Airway epithelial cell (primary cell): ENCODE results near the gene UTP25. TPM values are rescaled to one million over a fixed set of nuclear protein-coding genes. Genes with fewer than 3 reads are reported as not detected.

Experiments
- total RNA-seq: library from RNA; depleted of rRNA; stranded (reverse); fragments of >200 nt; gene quantifications from 2 replicates; pipeline ENCODE4 v1.2.3, GENCODE V29; 2015

Gene UTP25, protein sequence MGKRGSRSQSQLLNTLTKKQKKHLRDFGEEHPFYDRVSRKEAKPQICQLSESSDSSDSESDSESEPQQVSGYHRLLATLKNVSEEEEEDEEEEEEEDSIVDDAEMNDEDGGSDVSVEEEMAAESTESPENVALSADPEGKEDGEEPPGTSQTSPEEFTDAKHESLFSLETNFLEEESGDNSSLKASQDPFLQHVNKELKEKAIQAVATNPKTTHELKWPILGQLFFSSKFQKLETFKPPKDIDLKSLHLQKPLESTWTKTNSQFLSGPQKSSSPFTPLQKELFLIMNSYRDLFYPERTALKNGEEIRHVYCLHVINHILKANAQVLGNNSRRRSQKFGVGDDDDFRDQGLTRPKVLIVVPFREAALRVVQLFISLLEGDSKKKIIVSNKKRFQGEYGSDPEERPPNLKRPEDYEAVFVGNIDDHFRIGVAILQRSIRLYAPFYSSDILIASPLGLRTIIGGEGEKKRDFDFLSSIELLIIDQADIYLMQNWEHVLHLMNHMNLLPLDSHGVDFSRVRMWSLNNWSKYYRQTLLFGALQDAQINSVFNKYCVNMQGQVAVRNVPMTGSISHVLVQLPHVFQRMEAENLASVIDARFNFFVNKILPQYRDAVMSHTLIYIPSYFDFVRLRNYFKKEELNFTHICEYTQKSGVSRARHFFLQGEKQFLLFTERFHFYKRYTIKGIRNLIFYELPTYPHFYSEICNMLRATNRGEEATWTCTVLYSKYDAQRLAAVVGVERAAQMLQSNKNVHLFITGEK
- total RNA-seq, result 3.1 and 4.9 TPM in 2 replicates

GRCh38 chr1:209827384-209828262, at the start of gene UTP25:
Gene UTP25 (plus strand): TSS chr1:209827972. CDS start chr1:209828064, 92 bp downstream.

DNA sequence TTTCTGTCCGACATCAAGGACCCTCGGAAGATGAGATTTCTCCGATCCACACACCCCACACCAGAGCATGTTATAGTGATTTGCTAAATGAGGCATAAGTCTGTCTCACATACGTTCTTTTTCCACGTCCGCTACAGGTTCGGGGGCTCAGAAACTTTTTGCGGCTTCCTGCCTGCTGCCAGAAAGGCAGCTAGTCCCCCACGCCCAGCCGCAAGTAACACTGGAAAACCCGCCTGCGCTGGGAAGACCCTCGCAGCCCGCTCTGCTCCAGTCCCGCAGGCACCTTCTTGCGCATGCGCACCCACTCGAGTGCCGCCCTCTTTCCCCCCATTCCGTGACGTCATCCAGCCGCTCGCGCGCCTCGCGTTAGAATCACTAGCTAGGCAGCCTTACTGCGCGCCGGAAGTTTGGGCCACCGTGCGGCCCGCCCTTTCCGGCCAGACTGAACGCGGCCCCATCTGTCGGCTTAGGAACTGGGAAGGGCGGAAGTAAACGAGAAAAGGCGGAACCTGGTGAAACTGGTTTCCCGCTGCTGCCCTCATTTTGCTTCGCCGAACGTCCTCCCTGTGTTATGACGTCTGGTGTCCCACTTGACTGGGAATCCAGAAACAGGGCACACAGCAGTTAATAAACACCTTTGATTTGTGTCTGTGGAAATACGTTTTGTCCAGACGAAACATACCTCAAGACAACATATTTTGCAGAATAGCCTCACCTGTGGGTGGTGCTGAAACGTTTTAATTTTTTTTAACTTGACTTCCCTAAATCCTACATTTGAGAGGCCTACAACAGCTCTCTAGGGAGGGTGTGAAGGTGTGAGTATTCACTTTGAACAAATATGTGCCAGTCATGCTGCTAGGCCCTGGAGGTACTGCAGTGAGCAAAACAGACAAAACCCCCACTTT, 43.3 kb upstream of the UTP25 start, which contains the start of gene C1orf74:
TSS of gene C1orf74 (minus strand) at position 295 of the 905 bp plus-strand sequence. CDS start 925 bp downstream, outside the sequence.

DNA sequence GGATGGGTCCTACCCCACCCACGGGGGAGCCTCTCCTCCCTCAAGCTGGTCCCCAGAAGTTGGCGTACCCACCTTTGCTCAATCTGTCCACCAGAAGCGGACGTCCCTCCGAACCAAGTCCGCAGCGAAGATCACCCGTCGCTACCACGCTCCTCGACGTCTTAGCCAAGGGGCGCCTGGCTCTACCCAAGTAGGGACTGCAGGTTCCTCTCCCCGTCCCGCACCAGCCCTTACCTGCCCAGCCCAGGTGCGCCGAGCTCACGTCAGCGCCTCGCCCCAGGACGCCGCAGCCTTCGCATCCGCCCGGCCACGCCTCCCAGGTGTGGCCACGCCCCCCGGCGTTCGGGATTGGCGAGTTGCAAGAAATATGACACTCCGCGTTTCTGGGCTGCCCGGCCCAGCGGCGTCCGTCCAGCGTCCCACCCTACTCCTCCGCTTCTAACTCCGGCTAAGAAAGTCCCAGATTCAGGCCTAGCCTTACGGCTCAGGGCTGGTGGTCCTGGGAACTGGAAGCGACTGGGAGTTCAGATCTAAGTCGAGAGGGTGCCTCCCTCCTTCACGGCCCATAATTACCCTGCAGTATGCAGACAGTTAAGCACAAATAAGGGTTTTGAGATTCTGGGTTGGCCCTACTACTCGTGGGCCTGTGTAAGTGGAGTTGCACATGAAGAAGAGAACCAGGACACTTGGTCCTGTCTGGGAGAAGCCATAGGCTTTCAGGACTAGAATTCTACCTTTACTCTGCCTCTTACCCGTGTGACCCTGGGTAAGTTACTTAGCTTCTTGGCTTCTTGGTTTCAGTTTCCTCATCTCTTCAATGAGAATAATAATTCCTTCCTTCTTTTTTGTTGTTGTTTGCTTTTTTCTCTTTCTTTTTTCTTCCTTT, 21.7 kb upstream of the UTP25 start, which contains the start of gene IRF6:
TSS of gene IRF6 (minus strand) at position 268 of the 886 bp plus-strand sequence. CDS start 4,729 bp downstream, outside the sequence.

Other genes with a start within 250 kb of the UTP25 start
- gene CAMK1G, start 244.3 kb upstream of the UTP25 start, total RNA-seq, result not detected in 2 replicates
- gene LAMB3, start 175.5 kb upstream of the UTP25 start, total RNA-seq, result 652 and 749 TPM in 2 replicates
- gene G0S2, start 152.6 kb upstream of the UTP25 start, total RNA-seq, result 57.3 and 105 TPM in 2 replicates
- 0.79 and 1.6 TPM in 2 replicates for gene HSD11B1, start 123.1 kb upstream of the UTP25 start, total RNA-seq
- gene TRAF3IP3, start 71.9 kb upstream of the UTP25 start, total RNA-seq, result not detected in 2 replicates
- gene C1orf74, start 43.4 kb upstream of the UTP25 start, total RNA-seq, result 10.8 and 13.6 TPM in 2 replicates
- 144 and 195 TPM in 2 replicates for gene IRF6, start 21.8 kb upstream of the UTP25 start, total RNA-seq
- gene SYT14, start 110.2 kb downstream of the UTP25 start, total RNA-seq, result not detected in 2 replicates